Heart right ventricle (tissue), 16 donors: ENCODE data around the gene SSX2IP. TPM values are rescaled to one million over a fixed set of nuclear protein-coding genes. Genes with fewer than 3 reads are reported as not detected.

Source experiments
- ATAC-seq, 8 donors: fragments of 200-7000 bp; cut with Tn5 transposase; one replicate each; pipeline ENCODE4 v1.9.1; 2020; ENCODE audit warnings: mild to moderate bottlenecking in 8 of 8, moderate library complexity in 8 of 8, moderate number of reproducible peaks in 1 of 8
- DNase-seq, 2 donors: peaks; one replicate each; pipeline ENCODE4 v3.0.0-alpha.2; 2020
- H3K27ac ChIP-seq, 10 donors: fragments of 200-600 bp; sonication (generic) in 2 of 10; one replicate each; pipeline versions ENCODE4 v1.5.0 to v1.8.0; 2020 to 2022; ENCODE audit warnings: mild to moderate bottlenecking in 3 of 10
- H3K27me3 ChIP-seq, 7 donors: fragments of 200-600 bp; one replicate each; pipeline ENCODE4 v1.8.0; 2021 to 2022; ENCODE audit warnings: mild to moderate bottlenecking in 2 of 7
- H3K36me3 ChIP-seq, 9 donors: fragments of 200-600 bp; sonication (generic) in 1 of 9; one replicate each; pipeline versions ENCODE4 v1.5.0 to v1.8.0; 2020 to 2022; ENCODE audit warnings: mild to moderate bottlenecking in 2 of 9
- H3K4me1 ChIP-seq, 9 donors: fragments of 200-600 bp; sonication (generic) in 1 of 9; one replicate each; pipeline versions ENCODE4 v1.5.0 to v1.8.0; 2020 to 2022; ENCODE audit warnings: mild to moderate bottlenecking in 4 of 9
- H3K4me3 ChIP-seq, 10 donors: fragments of 200-600 bp; sonication (generic) in 2 of 10; one replicate each; pipeline versions ENCODE4 v1.5.0 to v1.8.0; 2020 to 2022; ENCODE audit warnings: mild to moderate bottlenecking in 7 of 10, moderate library complexity in 2 of 10
- H3K9me3 ChIP-seq, 11 donors: fragments of 200-600 bp in 10 of 11; sonication (generic) in 2 of 11; one replicate each; pipeline versions ENCODE4 v1.5.0 to v1.8.0; 2013 to 2022; ENCODE audit warnings: mild to moderate bottlenecking in 2 of 11, control low read depth in 1 of 11, moderate library complexity in 1 of 11
- WGBS, 2 donors: extraction: QIAGEN DNeasy Blood & Tissue Kit; methylation state at CpG; one replicate each; pipeline ENCODE4 v1.1.7; 2013; ENCODE audit warnings: inconsistent platforms in 1 of 2; 5-methylcytosine and 5-hydroxymethylcytosine counted together
- intact Hi-C, 10 donors: fragments of 100-400 bp; cut with DNase I; formaldehyde crosslinking; loops; one replicate each; pipeline versions ENCODE4 v1.11.1 to v1.14.2; 2022
- polyA plus RNA-seq, 2 donors: library from polyadenylated mRNA; stranded (reverse); fragments of 200-250 nt; gene quantifications; one replicate each; pipeline ENCODE4 v1.2.3, GENCODE V29; 2013
- total RNA-seq, 10 donors: library from RNA; stranded (reverse); fragmentation: NEBNext Ultra II Directional in 3 of 10; extraction: Animal tissue kit (Norgen Biotek cat#: 25700) in 3 of 10; gene quantifications; one replicate each; pipeline versions ENCODE4 v1.2.1 to v1.2.4, GENCODE V29; 2021 to 2023
- TF ChIP-seq, protein P1 (sequence below), 9 donors: fragments of 200-600 bp; sonication (generic) in 2 of 9; IDR thresholded peaks; one replicate each; pipeline versions ENCODE4 v1.5.0 to v1.8.0; 2021 to 2022; ENCODE audit warnings: antibody characterized with exemption in 9 of 9, mild to moderate bottlenecking in 5 of 9, moderate library complexity in 1 of 9
- donor health status: Arrhythmogenic right ventricular cardiomyopathy.
- donor health status: ischemic (EF 13 %, LVEDD 7.1; RV severe dilation, severe dysfunction).
- donor health status: healthy with polysubstance abuse.
- donor health status: DM: no; HTN: yes; CAD: no.
- donor health status: DM: no; HTN: no; CAD: no.
- donor health status: ischemic (EF 25% LVEDD 6.9; RV normal size, moderate dysfunction).
- donor health status: ischemic (EF 25% LVEDD 5.7; RV mildly dilated, moderate dysfunction).
- donor health status: healthy.
- donor health status: DM: yes; HTN: yes; CAD: no.
- donor health status: Ischemic cardiomyopathy.
- donor health status: ischemic (EF 35%, LVEDD 5.7; RV mildly dilated, moderate dysfunction).
- donor health status: nonischemic (EF 11% LVEDD 7.7; RV severe dilation, severe dysfunction).
- donor health status: DM: yes; HTN: yes; CAD: no.
- donor health status: PGD.
- donor health status: ischemic (EF 29% LVEDD 5.4; RV normal size, mild dysfunction).
- donor health status: nonischemic (EF 23%, LVEDD 6.1; RV moderate dilation, normal function).

SSX2IP gene
- total and polyA plus RNA-seq, 12 donors: 2.9 to 14.9 (median 11.0) TPM

DNA sequence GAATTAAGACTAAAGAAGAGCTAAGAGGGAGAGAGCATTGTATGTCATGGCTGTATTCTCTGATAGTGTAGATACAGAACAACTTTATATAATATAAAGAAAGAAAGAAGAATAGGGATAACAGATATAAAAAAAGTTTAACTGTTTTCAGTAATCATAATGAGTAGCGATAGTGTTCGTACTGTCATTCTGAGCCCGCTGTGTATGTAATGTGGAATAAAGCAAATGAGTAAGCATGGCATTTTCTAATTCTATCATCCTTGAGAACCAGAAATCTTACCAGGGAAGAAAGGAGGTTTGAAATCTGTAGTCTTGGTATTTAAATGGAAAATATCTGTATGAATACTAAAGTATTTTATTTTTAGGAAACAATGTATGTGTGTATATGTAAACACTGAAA lies 46.7 kb upstream of the SSX2IP start:
- no peak overlapping the region for H3K27ac ChIP-seq
- no peaks in the 10 kb centered on the region for H3K9me3 ChIP-seq
- ATAC-seq (no peak), DNase-seq (no peak)
- TF ChIP-seq, protein P1, sequence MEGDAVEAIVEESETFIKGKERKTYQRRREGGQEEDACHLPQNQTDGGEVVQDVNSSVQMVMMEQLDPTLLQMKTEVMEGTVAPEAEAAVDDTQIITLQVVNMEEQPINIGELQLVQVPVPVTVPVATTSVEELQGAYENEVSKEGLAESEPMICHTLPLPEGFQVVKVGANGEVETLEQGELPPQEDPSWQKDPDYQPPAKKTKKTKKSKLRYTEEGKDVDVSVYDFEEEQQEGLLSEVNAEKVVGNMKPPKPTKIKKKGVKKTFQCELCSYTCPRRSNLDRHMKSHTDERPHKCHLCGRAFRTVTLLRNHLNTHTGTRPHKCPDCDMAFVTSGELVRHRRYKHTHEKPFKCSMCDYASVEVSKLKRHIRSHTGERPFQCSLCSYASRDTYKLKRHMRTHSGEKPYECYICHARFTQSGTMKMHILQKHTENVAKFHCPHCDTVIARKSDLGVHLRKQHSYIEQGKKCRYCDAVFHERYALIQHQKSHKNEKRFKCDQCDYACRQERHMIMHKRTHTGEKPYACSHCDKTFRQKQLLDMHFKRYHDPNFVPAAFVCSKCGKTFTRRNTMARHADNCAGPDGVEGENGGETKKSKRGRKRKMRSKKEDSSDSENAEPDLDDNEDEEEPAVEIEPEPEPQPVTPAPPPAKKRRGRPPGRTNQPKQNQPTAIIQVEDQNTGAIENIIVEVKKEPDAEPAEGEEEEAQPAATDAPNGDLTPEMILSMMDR (IDR thresholded peaks at IDR 0.05): no peak
- intact Hi-C loops: loop anchor here in 1 of 10 donors (5.0 kb wide), 1 partner anchor 1105 kb away; no protein-coding TSS in a partner anchor
- peaks cover 0 to 21% (median 4%) of the 10 kb centered on the region in 7 donors for H3K27me3 ChIP-seq
- no peaks in the 10 kb centered on the region for H3K36me3 ChIP-seq
- H3K4me1 ChIP-seq: no peaks in the 10 kb centered on the region
- WGBS, 2 donors: 96 to 98% methylated on average over 3 of the region's 3 CpGs
- H3K4me3 ChIP-seq: no peak overlapping the region

DNA sequence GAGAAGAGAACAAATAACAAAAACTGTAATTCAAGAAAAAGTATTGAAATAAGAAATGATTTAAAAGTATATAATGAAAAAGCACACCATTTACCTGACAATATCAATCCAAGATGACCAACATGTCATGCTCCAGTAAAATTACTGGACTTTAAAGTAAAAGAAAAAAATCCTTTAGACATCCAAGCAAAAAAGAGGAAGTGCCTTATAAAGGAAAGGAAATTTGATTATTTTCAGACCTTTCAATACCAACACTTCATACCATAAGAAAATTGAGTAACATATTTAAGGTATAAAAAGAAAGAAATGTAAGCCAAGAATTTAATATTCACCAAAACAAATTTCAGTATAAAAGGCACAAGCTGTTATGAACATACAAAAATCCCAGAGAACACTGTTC lies 46.2 kb upstream of the SSX2IP start:
- peaks cover 0 to 21% (median 4%) of the 10 kb centered on the region in 7 donors for H3K27me3 ChIP-seq
- no peaks in the 10 kb centered on the region for H3K36me3 ChIP-seq
- H3K4me1 ChIP-seq: no peaks in the 10 kb centered on the region
- no peak overlapping the region for H3K27ac ChIP-seq
- TF ChIP-seq, protein P1 (IDR thresholded peaks at IDR 0.05): no peak
- DNase-seq (no peak), ATAC-seq (no peak)
- H3K9me3 ChIP-seq: peaks cover 0 to 3% (median 0%) of the 10 kb centered on the region in 11 donors
- no peak overlapping the region for H3K4me3 ChIP-seq
- intact Hi-C loops: loop anchor here in 1 of 10 donors (5.0 kb wide), 1 partner anchor 1104 kb away; no protein-coding TSS in a partner anchor

DNA sequence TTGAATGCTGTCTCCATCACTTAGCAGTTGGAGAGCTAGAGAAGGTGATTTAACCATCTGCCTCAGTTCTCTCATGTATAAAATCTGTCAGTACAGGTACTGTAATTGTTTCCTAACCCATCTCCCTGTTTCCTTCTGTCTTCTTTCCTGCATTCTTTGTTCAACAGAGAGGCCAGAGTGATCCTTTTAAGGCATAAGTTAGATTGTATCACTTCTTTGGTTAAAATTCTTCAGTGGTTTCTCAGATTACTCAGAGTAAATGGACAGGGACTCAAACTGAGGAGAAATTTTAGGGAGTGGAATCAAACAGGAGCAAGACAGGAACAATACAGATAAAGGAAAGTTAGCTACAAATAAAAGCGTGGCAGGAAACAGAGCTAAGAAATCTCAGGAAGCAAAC lies 45.2 kb upstream of the SSX2IP start:
- intact Hi-C loops: loop anchor here in 1 of 10 donors (5.0 kb wide), 1 partner anchor 1103 kb away; no protein-coding TSS in a partner anchor
- ATAC-seq (no peak), DNase-seq (no peak)
- Histone ChIP-seq H3K27ac (no peak overlapping the region), H3K4me1 (no peaks in the 10 kb centered on the region), H3K36me3 (no peaks in the 10 kb centered on the region), H3K27me3 (peaks cover 0 to 21% (median 0%) of the 10 kb centered on the region in 7 donors), H3K9me3 (peaks cover 0 to 3% (median 0%) of the 10 kb centered on the region in 11 donors), H3K4me3 (no peak overlapping the region)
- 68 to 85% methylated on average over 1 of the region's 1 CpG for WGBS, 2 donors
- TF ChIP-seq, protein P1 (IDR thresholded peaks at IDR 0.05): no peak

DNA sequence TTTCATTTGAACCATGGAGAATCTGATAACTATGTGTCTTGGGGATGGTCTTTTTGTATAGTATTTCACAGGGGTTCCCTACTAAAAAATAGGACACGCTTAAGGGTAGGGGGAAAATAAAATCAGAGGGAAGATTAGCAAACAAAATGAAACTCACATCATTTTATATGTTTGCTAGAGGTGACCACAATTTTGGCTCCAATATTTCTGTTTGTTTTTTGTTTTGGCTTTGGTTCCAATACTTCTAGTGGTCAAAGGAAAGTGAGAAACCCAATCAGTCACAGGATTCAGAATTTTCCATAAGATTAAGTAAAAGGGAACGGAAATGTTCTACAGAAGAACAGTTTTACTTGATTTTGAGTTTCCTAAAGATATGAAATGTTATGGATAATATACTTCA lies 42.3 kb upstream of the SSX2IP start:
- H3K27me3 ChIP-seq: peaks cover 0 to 17% (median 0%) of the 10 kb centered on the region in 7 donors
- no peaks in the 10 kb centered on the region for H3K4me1 ChIP-seq
- H3K27ac ChIP-seq: no peak overlapping the region
- DNase-seq (no peak), ATAC-seq (no peak)
- intact Hi-C loops: no loop called here
- 45 to 48% methylated on average over 2 of the region's 2 CpGs for WGBS, 2 donors
- H3K36me3 ChIP-seq: no peaks in the 10 kb centered on the region
- TF ChIP-seq, protein P1 (IDR thresholded peaks at IDR 0.05): no peak
- no peak overlapping the region for H3K4me3 ChIP-seq
- H3K9me3 ChIP-seq: peaks cover 0 to 3% (median 0%) of the 10 kb centered on the region in 11 donors
